ENCODE results near the gene ETS1.
"Not testable (repeated sequence)": the region's sequence is repeated elsewhere in the genome, so short reads cannot be mapped to it uniquely, and the experiment has no call there.

The ETS1 gene

GRCh38 chr11:128451652-128452470, 135.5 kb downstream of the ETS1 start:
- H3K36me3 ChIP-seq (replicated peaks; ENCODE audit: low read depth, low read length) = peaks cover 4% of the 10 kb centered on the region
- peak overlapping the region; percentile 93 for H3K4me2 ChIP-seq (ENCODE audit: low read length)
- no peaks in the 10 kb centered on the region for H4K20me1 ChIP-seq (ENCODE audit: insufficient read depth, low read length)
- peaks cover 36% of the 10 kb centered on the region for H3K4me1 ChIP-seq (ENCODE audit: low read length)
- peak overlapping the region; percentile 53 for H3K9ac ChIP-seq (ENCODE audit: low read length)
- H3K9me3 ChIP-seq (ENCODE audit: insufficient read depth, low read length) = no peaks in the 10 kb centered on the region
- no peaks in the 10 kb centered on the region for H3K79me2 ChIP-seq (ENCODE audit: low read length)
- H3K4me3 ChIP-seq (ENCODE audit: low read length) = peak overlapping the region; percentile 69
- peak overlapping the region; percentile 37 for H3K27ac ChIP-seq (ENCODE audit: low read length)
- TF ChIP-seq EZH2phosphoT487 (IDR thresholded peaks at IDR 0.05; ENCODE audit: low read depth) = no peak
- TF ChIP-seq, protein P1, sequence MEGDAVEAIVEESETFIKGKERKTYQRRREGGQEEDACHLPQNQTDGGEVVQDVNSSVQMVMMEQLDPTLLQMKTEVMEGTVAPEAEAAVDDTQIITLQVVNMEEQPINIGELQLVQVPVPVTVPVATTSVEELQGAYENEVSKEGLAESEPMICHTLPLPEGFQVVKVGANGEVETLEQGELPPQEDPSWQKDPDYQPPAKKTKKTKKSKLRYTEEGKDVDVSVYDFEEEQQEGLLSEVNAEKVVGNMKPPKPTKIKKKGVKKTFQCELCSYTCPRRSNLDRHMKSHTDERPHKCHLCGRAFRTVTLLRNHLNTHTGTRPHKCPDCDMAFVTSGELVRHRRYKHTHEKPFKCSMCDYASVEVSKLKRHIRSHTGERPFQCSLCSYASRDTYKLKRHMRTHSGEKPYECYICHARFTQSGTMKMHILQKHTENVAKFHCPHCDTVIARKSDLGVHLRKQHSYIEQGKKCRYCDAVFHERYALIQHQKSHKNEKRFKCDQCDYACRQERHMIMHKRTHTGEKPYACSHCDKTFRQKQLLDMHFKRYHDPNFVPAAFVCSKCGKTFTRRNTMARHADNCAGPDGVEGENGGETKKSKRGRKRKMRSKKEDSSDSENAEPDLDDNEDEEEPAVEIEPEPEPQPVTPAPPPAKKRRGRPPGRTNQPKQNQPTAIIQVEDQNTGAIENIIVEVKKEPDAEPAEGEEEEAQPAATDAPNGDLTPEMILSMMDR (IDR thresholded peaks at IDR 0.05; ENCODE audit: low read depth, low read length) = no peak
- H3K27me3 ChIP-seq (ENCODE audit: low read depth, low read length) = no peaks in the 10 kb centered on the region
- peak overlapping the region; percentile 60 for H2AFZ ChIP-seq (ENCODE audit: low read depth, low read length)

DNA sequence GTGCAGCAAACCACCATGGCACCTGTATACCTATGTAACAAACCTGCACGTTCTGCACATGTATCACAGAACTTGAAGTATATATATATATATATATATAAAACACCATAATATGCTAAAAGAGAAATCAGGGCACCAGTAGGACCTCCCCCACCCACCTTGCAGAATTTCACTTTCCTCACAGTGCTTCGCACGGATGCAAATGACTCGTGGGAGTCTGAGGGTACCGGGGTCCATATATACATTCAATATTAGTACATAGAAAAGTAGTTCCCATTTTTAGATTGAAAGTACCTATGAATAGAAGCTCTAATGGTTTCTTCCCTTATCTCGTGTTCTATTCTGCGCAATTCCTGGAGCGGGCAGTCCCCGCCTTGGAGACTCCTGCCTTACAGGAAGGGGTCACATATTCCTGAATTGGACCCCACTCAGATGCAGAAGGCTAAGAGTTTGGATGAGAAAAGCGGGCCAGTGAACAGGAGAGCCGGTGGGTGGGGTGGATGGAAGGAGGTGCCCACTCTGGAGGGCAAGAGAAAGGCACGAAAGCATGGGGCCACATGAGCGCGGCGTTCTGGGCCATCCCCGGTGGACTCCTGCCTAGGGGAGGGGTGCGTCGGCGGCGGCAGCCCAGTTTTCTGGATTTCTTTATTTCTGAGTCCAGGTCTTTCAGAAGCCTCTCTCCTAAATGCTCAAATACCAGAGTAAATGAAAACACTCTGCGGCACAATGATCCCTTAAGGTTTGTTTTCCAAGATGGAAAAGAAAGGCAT, 136.3 kb downstream of the ETS1 start:
- Histone ChIP-seq H3K36me3 (replicated peaks; ENCODE audit: low read depth, low read length) (no peaks in the 10 kb centered on the region), H3K4me2 (ENCODE audit: low read length) (peak overlapping the region; percentile 93), H3K27ac (ENCODE audit: low read length) (no peak overlapping the region), H3K9me3 (ENCODE audit: insufficient read depth, low read length) (no peaks in the 10 kb centered on the region), H3K4me1 (ENCODE audit: low read length) (peaks cover 36% of the 10 kb centered on the region), H3K79me2 (ENCODE audit: low read length) (no peaks in the 10 kb centered on the region), H3K4me3 (ENCODE audit: low read length) (peak overlapping the region; percentile 69), H3K9ac (ENCODE audit: low read length) (peak overlapping the region; percentile 53), H4K20me1 (ENCODE audit: insufficient read depth, low read length) (no peaks in the 10 kb centered on the region), H3K27me3 (ENCODE audit: low read depth, low read length) (no peaks in the 10 kb centered on the region), H2AFZ (ENCODE audit: low read depth, low read length) (peak overlapping the region; percentile 60)
- TF ChIP-seq, protein P1 (IDR thresholded peaks at IDR 0.05; ENCODE audit: low read depth, low read length) = no peak
- no peak for TF ChIP-seq EZH2phosphoT487 (IDR thresholded peaks at IDR 0.05; ENCODE audit: low read depth)

GRCh38 chr11:128450425-128450824, 136.9 kb downstream of the ETS1 start:
- H3K27me3 ChIP-seq (ENCODE audit: low read depth, low read length); H3K27ac ChIP-seq (ENCODE audit: low read length); H4K20me1 ChIP-seq (ENCODE audit: insufficient read depth, low read length); H2AFZ ChIP-seq (ENCODE audit: low read depth, low read length); H3K36me3 ChIP-seq (replicated peaks; ENCODE audit: low read depth, low read length); H3K4me3 ChIP-seq (ENCODE audit: low read length); H3K79me2 ChIP-seq (ENCODE audit: low read length); H3K4me2 ChIP-seq (ENCODE audit: low read length); H3K9me3 ChIP-seq (ENCODE audit: insufficient read depth, low read length); H3K9ac ChIP-seq (ENCODE audit: low read length): not testable (repeated sequence)
- peaks cover 36% of the 10 kb centered on the region for H3K4me1 ChIP-seq (ENCODE audit: low read length)

DNA sequence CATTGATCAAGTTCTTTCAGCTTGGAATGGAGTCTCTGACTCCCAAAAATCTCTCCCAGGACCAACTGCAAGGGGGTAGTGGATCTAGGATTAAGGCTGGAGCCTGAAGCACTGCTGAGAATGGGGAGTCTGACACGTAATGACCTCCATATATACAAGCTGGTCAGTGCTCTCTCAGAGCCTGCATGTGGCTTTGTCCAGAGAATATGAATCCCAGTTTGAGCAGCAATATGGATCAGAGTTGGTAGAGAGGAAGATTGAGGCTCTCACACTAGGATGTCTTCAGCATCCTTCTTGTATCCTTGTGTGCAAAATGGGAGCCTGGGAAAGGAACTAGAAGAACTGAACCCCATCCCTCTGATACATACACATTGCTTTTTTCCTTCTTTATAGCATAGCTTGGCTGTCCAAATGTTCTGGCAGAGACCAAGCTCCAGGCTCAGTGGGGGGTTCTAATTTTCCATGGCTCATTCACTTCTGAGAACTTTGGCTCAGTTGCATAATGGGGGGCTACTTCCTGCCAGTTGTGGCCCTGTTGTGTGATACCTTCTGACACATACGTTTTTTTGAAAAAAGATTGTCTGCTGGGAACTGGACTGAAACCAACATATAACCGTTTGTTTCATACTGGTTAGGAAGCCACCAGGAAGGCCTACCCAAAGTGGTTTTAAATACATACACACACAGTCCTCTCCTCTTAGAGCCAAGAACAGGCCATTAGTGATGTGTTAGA, 138.2 kb downstream of the ETS1 start:
- no peak overlapping the region for H3K4me2 ChIP-seq (ENCODE audit: low read length)
- H3K27ac ChIP-seq (ENCODE audit: low read length) = no peak overlapping the region
- TF ChIP-seq, protein P1 (IDR thresholded peaks at IDR 0.05; ENCODE audit: low read depth, low read length) = no peak
- TF ChIP-seq EZH2phosphoT487 (IDR thresholded peaks at IDR 0.05; ENCODE audit: low read depth) = no peak
- no peaks in the 10 kb centered on the region for H4K20me1 ChIP-seq (ENCODE audit: insufficient read depth, low read length)
- no peak overlapping the region for H3K9ac ChIP-seq (ENCODE audit: low read length)
- peaks cover 41% of the 10 kb centered on the region for H3K4me1 ChIP-seq (ENCODE audit: low read length)
- H3K79me2 ChIP-seq (ENCODE audit: low read length) = no peaks in the 10 kb centered on the region
- no peak overlapping the region for H2AFZ ChIP-seq (ENCODE audit: low read depth, low read length)
- no peak overlapping the region for H3K4me3 ChIP-seq (ENCODE audit: low read length)
- no peaks in the 10 kb centered on the region for H3K9me3 ChIP-seq (ENCODE audit: insufficient read depth, low read length)
- H3K27me3 ChIP-seq (ENCODE audit: low read depth, low read length) = no peaks in the 10 kb centered on the region
- H3K36me3 ChIP-seq (replicated peaks; ENCODE audit: low read depth, low read length) = no peaks in the 10 kb centered on the region
